GM12865 (cell line): ENCODE data around the gene SLC18A2.

Source experiments
- DNase-seq: peaks from one replicate; pipeline ENCODE4 v3.0.0; 2010; ENCODE audit warnings: low read depth
- H3K4me3 ChIP-seq: 2 replicates; pipeline ENCODE4 v1.5.1; 2011; ENCODE audit warnings: mild to moderate bottlenecking, low read depth, low read length, control low read depth
- CTCF ChIP-seq: IDR thresholded peaks from 2 replicates; pipeline ENCODE4 v1.5.1; 2011; ENCODE audit warnings: low read length, control low read depth, low read depth, inconsistent platforms; ENCODE audit not compliant: insufficient read depth; ENCODE audit errors: missing control alignments

The SLC18A2 gene

GRCh38 chr10:117264782-117265181, 23.9 kb downstream of the SLC18A2 start:
- no peak for TF ChIP-seq CTCF
- no peak for DNase-seq
- H3K4me3 ChIP-seq = no peak overlapping the region

GRCh38 chr10:117266400-117266799, 25.5 kb downstream of the SLC18A2 start:
- no peak overlapping the region for H3K4me3 ChIP-seq
- no peak for TF ChIP-seq CTCF
- DNase-seq = no peak

GRCh38 chr10:117266812-117267211, 25.9 kb downstream of the SLC18A2 start:
- no peak overlapping the region for H3K4me3 ChIP-seq
- no peak for DNase-seq
- TF ChIP-seq CTCF = no peak

GRCh38 chr10:117268258-117268657, 27.3 kb downstream of the SLC18A2 start:
- H3K4me3 ChIP-seq = no peak overlapping the region
- no peak for TF ChIP-seq CTCF
- no peak for DNase-seq

GRCh38 chr10:117268907-117269306, 28.0 kb downstream of the SLC18A2 start:
- DNase-seq = no peak
- H3K4me3 ChIP-seq = no peak overlapping the region
- no peak for TF ChIP-seq CTCF

GRCh38 chr10:117271427-117271826, 30.5 kb downstream of the SLC18A2 start:
- TF ChIP-seq CTCF = no peak
- H3K4me3 ChIP-seq = no peak overlapping the region
- no peak for DNase-seq

GRCh38 chr10:117272195-117273076, 31.5 kb downstream of the SLC18A2 start:
- no peak for DNase-seq
- no peak for TF ChIP-seq CTCF
- no peak overlapping the region for H3K4me3 ChIP-seq
